Tongue (tissue), 2 donors: Measurements from ENCODE around the gene C1orf53. TPM values are rescaled to one million over a fixed set of nuclear protein-coding genes. Genes with fewer than 3 reads are reported as not detected.
"Not testable (repeated sequence)": the region's sequence is repeated elsewhere in the genome, so short reads cannot be mapped to it uniquely, and the experiment has no call there.

Experiments
- DNase-seq: peaks from one replicate; pipeline ENCODE4 v3.0.0-alpha.2; 2015
- total RNA-seq: library from RNA; depleted of rRNA; stranded (reverse); fragments of >200 nt; gene quantifications from one replicate; pipeline ENCODE4 v1.2.3, GENCODE V29; 2014

Gene C1orf53
- not detected for total RNA-seq

- peak; percentile 94 for DNase-seq
Measured at GRCh38 chr1:197902454-197903195, at the start of gene C1orf53. C1orf53 (plus strand) TSS chr1:197902630; CDS start chr1:197902650, 20 bp downstream.

GRCh38 chr1:197855751-197856150, 46.7 kb upstream of the C1orf53 start:
- not testable (repeated sequence) for DNase-seq

- DNase-seq = no peak
Measured at GRCh38 chr1:197857477-197857876, 45.0 kb upstream of the C1orf53 start.

- no peak for DNase-seq
Measured at GRCh38 chr1:197859024-197859423, 43.4 kb upstream of the C1orf53 start.

DNA sequence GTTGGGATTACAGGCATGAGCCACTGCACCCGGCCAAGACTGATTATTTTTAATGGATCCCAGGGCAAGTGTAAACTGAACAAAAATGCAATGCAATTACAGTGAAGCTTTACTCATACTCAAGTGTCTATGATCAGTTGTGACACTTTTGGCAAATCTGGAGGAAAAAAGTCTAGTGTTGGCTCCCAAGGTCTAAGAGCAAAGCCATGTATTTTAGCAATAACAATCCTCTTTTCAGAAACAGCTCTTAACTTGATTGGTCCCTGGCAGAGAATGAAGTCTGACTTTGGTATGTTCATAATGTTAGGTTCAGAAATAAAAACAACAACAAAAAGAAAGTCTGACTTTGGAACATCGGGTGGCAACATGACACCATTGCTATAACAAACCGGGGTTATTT, 40.2 kb upstream of the C1orf53 start:
- DNase-seq = no peak

- no peak for DNase-seq
Measured at GRCh38 chr1:197862671-197863070, 39.8 kb upstream of the C1orf53 start.

DNA sequence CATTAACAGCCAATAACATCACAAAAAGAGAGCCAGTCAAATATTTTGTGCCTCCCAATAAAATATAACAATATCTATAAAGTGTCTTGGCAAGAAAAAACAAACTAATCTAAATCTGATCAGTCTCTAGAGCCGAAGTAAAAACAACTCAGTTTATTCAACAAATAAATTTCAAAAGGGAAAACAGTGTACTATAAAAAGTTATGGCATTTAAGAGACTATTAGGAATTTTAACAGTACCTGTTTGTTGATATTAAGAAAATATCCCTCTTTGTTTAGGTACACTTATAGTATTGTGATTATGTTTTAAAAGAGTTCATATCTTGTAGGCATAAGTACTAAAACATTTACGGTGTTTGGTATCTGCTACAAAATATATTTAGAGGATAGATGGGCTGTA, 36.6 kb upstream of the C1orf53 start:
- DNase-seq = no peak

DNA sequence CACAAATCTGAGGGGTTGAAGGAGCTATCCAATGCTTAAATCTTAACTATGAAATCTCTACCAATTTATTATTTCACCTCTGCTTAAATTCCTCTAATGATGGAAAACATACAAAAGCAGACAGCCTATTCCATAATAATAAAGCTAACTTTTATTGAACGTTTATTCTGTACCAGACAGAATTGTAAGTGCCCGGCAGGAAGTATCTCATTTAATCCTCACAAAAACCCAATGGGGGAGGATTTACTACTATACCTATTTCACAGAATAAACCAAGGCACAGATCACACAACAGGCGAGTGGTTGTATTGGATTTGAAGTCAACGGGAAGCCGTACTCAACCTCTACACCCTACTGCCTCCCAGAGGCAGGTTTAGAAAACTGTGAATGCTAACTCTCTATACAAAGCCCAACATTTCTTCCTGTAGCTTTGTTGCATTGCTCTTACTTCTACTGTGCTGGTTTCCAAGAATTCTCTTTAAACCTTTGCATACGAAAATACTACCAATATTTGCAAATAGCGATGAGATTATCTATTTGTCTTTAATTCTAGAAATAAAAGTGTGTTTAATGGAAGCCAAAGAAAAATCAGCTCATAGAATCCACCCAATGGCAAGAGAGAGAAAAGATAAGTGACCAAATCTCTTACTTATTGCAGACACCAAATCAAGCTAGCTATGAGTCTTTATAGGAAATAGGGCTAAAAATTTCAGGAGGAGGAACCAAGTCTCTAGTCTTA, 33.5 kb upstream of the C1orf53 start:
- DNase-seq = peak; percentile 41

- DNase-seq = no peak
Measured at GRCh38 chr1:197869490-197870077, 32.8 kb upstream of the C1orf53 start.

GRCh38 chr1:197876894-197877293, 25.5 kb upstream of the C1orf53 start:
- DNase-seq = no peak

GRCh38 chr1:197880385-197880784, 22.0 kb upstream of the C1orf53 start:
- not testable (repeated sequence) for DNase-seq

DNA sequence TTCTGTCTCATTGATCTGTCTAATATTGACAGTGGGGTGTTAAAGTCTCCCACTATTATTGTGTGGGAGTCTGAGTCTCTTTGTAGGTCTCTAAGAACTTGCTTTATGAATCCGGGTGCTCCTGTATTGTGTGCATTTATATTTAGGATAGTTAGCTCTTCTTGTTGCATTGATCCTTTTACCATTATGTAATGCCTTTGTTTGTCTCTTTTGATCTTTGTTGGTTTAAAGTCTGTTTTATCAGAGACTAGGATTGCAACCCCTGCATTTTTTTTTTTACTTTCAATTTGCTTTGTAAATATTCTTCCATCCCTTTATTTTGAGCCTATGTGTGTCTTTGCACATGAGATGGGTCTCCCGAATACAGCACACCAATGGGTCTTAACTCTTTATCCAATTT, 20.2 kb upstream of the C1orf53 start:
- DNase-seq = not testable (repeated sequence)

- DNase-seq = no peak
Measured at GRCh38 chr1:197884173-197884572, 18.3 kb upstream of the C1orf53 start.

GRCh38 chr1:197890936-197891335, 11.5 kb upstream of the C1orf53 start:
- DNase-seq = no peak

DNA sequence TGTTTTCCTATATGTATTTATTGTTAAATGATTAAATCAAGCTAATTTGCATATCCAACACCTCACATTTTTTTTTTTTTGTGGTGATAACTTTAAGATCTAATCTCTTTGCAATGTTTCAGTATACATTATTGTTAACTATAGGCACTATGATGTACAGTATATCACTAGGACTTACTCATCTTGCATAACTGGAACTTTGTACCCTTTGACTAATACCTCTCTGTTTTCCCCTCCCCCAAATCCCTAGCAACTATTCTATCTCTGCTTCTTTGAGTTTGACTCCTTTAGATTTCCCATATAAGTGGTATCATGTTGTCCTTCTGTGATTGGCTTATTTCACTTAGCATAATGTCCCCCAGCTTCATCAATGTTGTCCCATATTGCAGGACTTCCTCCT, 9.7 kb upstream of the C1orf53 start:
- no peak for DNase-seq

- no peak for DNase-seq
Measured at GRCh38 chr1:197896301-197896700, 6.1 kb upstream of the C1orf53 start.

GRCh38 chr1:197899037-197899436, 3.4 kb upstream of the C1orf53 start:
- no peak for DNase-seq

DNA sequence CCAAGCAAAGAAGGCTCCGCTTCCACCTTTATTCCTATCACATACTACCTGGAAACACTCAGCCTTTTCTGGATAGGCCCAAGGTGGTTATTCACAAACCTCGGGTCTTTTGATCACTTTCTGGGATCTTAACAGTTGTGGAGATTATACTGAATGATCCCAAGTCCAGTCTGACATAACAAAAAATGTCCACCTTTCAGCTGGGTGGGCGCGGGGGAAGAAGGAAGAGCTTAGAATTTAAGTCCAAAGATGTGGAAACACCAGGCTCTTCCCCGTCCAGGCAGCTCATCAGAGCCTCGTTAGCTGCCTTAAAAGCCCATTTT, 338 bp upstream of the C1orf53 start:
- no peak for DNase-seq

- no peak for DNase-seq
Measured at GRCh38 chr1:197903196-197903514, 725 bp downstream of the C1orf53 start.

GRCh38 chr1:197904126-197904787, 1.8 kb downstream of the C1orf53 start:
- no peak for DNase-seq

GRCh38 chr1:197905699-197906351, 3.4 kb downstream of the C1orf53 start:
- peak; percentile 11 for DNase-seq

DNA sequence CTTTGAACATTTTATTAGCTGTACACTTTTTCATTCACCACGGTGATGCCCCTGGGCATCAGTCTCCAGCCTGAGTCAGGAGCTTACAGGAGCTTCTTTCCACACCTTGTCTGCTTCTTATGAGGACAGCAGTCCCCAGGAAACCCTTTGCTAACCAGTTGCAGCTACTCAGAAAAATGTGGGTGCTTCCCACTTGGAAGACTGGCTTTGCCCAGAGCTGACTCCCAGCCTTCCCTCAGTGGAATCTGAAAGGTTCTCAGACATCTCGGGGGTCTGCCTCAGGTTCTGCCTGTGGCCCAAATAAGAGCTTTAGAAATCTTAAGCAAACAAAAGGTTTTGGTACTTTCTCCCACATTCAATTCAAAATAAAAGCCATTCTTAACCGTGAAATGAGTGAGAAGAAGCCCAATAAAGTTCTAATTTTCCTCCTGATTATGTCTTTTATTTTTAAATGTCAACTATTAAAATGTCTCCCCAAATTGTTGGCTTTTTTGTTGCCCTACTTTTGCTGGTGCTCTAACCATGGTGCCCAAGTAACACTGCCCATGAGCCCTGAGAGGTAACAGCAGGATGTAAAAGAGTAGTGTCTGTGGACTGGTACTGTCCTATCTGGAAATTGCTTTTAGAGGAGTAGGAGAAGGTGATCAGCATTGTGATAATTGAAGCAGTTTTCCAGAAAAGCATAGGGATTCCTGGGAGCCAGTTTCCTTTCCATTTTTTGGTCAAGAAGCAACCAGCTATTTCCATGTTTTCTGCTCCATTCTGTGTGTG, 5.6 kb downstream of the C1orf53 start:
- no peak for DNase-seq
